Common myeloid progenitor, CD34-positive (primary cell): ENCODE results near the gene PSENEN.

ENCODE experiments used
- CTCF ChIA-PET: fragments of 350-600 bp; sonication (Branson Sonifier 250); formaldehyde crosslinking; loops from one replicate; lab custom pipeline; 2021; ENCODE audit warnings: antibody characterized with exemption; lab: Charles Lee
- POLR2A ChIA-PET: fragments of 350-600 bp; sonication (Branson Sonifier 250); formaldehyde crosslinking; loops from one replicate; lab custom pipeline; 2021; ENCODE audit warnings: antibody characterized with exemption; lab: Charles Lee
- DNase-seq, 3 donors: peaks; one replicate each; pipeline versions ENCODE4 v3.0.0 to v3.0.0-alpha.2; 2013
- H3K27ac ChIP-seq, 2 experiments: 1 replicate in 1 of 2; 2 replicates in 1 of 2; pipeline ENCODE4 v1.7.0; 2013; ENCODE audit warnings: inconsistent platforms in 2 of 2, low read length in 2 of 2, mild to moderate bottlenecking in 2 of 2, low read depth in 1 of 2, moderate library complexity in 1 of 2; ENCODE audit not compliant: severe bottlenecking in 2 of 2, insufficient read depth in 1 of 2, poor library complexity in 1 of 2
- H3K27me3 ChIP-seq, 5 experiments: replicated peaks in 2 of 5; 1 replicate in 3 of 5; 2 replicates in 2 of 5; pipeline versions ENCODE4 v1.6.1 to v1.7.0; 2013; ENCODE audit warnings: low read length in 4 of 5, mild to moderate bottlenecking in 2 of 5, moderate library complexity in 2 of 5, inconsistent platforms in 1 of 5; ENCODE audit not compliant: insufficient read depth in 5 of 5, control insufficient read depth in 4 of 5
- H3K36me3 ChIP-seq, 4 experiments: 1 replicate in 2 of 4; 2 replicates in 2 of 4; pipeline versions ENCODE4 v1.6.1 to v1.7.0; 2013; ENCODE audit warnings: low read length in 3 of 4, control low read depth in 1 of 4, mild to moderate bottlenecking in 1 of 4; ENCODE audit not compliant: control insufficient read depth in 4 of 4, insufficient read depth in 4 of 4
- H3K4me1 ChIP-seq, 4 experiments: 1 replicate in 3 of 4; 2 replicates in 1 of 4; pipeline versions ENCODE4 v1.6.1 to v1.7.1; 2013; ENCODE audit warnings: low read length in 3 of 4, mild to moderate bottlenecking in 3 of 4, control low read depth in 1 of 4, inconsistent platforms in 1 of 4, moderate library complexity in 1 of 4; ENCODE audit not compliant: control insufficient read depth in 4 of 4, insufficient read depth in 4 of 4; ENCODE audit errors: control extremely low read depth in 1 of 4
- H3K4me3 ChIP-seq, 7 experiments: 1 replicate in 4 of 7; 2 replicates in 3 of 7; pipeline versions ENCODE4 v1.5.1 to v1.7.0; 2013; ENCODE audit warnings: mild to moderate bottlenecking in 7 of 7, low read length in 6 of 7, moderate library complexity in 6 of 7, inconsistent platforms in 2 of 7, low read depth in 2 of 7, control low read depth in 1 of 7; ENCODE audit not compliant: insufficient read depth in 4 of 7, control insufficient read depth in 1 of 7; ENCODE audit errors: extremely low read depth in 1 of 7
- H3K9me3 ChIP-seq, 5 experiments: 1 replicate in 4 of 5; 2 replicates in 1 of 5; pipeline versions ENCODE4 v1.6.1 to v1.7.1; 2013; ENCODE audit warnings: low read length in 4 of 5, mild to moderate bottlenecking in 2 of 5, inconsistent platforms in 1 of 5, low read depth in 1 of 5, moderate library complexity in 1 of 5; ENCODE audit not compliant: control insufficient read depth in 4 of 5, insufficient read depth in 2 of 5; ENCODE audit errors: control extremely low read depth in 1 of 5
- WGBS: methylation state at CpG from one replicate; pipeline ENCODE4 v1.1.5; 2013; ENCODE audit not compliant: insufficient coverage; 5-methylcytosine and 5-hydroxymethylcytosine counted together

The PSENEN gene

GRCh38 chr19:35784503-35785338 is 39.3 kb downstream of the PSENEN start:
- 97% methylated on average over 37 of the region's 45 CpGs for WGBS
- CTCF ChIA-PET, result no interaction called here
- Histone ChIP-seq H3K4me1 (no peaks in the 10 kb centered on the region), H3K27ac (no peak overlapping the region), H3K36me3 (peaks cover 6 to 60% (median 21%) of the 10 kb centered on the region in 4 experiments), H3K27me3 (no peaks in the 10 kb centered on the region), H3K9me3 (no peaks in the 10 kb centered on the region), H3K4me3 (no peak overlapping the region)
- DNase-seq, result no peak
- POLR2A ChIA-PET, result no interaction called here

- Histone ChIP-seq H3K4me1 (no peaks in the 10 kb centered on the region), H3K36me3 (peaks cover 4 to 55% (median 17%) of the 10 kb centered on the region in 4 experiments), H3K27me3 (no peaks in the 10 kb centered on the region), H3K9me3 (no peaks in the 10 kb centered on the region), H3K4me3 (no peak overlapping the region), H3K27ac (no peak overlapping the region)
- ChIA-PET CTCF (no interaction called here), POLR2A (no interaction called here)
- 94% methylated on average over 6 of the region's 10 CpGs for WGBS
- no peak for DNase-seq
Observed at GRCh38 chr19:35785339-35785627, 39.8 kb downstream of the PSENEN start.

GRCh38 chr19:35786299-35787160 is 41.1 kb downstream of the PSENEN start:
- Histone ChIP-seq H3K9me3 (no peaks in the 10 kb centered on the region), H3K4me3 (no peak overlapping the region), H3K27ac (no peak overlapping the region), H3K27me3 (no peaks in the 10 kb centered on the region), H3K36me3 (peaks cover 0 to 44% (median 13%) of the 10 kb centered on the region in 4 experiments), H3K4me1 (no peaks in the 10 kb centered on the region)
- POLR2A ChIA-PET, result no interaction called here
- 96% methylated on average over 27 of the region's 31 CpGs for WGBS
- no peak for DNase-seq
- CTCF ChIA-PET, result no interaction called here

DNA sequence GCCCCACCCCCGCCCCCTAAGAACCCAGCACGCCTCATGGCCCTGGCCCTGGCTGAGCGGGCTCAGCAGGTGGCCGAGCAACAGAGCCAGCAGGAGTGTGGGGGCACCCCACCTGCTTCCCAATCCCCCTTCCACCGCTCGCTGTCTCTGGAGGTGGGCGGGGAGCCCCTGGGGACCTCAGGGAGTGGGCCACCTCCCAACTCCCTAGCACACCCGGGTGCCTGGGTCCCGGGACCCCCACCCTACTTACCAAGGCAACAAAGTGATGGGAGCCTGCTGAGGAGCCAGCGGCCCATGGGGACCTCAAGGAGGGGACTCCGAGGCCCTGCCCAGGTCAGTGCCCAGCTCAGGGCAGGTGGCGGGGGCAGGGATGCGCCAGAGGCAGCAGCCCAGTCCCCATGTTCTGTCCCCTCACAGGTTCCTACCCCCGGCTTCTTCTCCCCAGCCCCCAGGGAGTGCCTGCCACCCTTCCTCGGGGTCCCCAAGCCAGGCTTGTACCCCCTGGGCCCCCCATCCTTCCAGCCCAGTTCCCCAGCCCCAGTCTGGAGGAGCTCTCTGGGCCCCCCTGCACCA is 41.9 kb downstream of the PSENEN start:
- POLR2A ChIA-PET, result no interaction called here
- peaks cover 0 to 36% (median 9%) of the 10 kb centered on the region in 4 experiments for H3K36me3 ChIP-seq
- no peak overlapping the region for H3K27ac ChIP-seq
- no peaks in the 10 kb centered on the region for H3K4me1 ChIP-seq
- H3K27me3 ChIP-seq, result no peaks in the 10 kb centered on the region
- CTCF ChIA-PET, result no interaction called here
- no peaks in the 10 kb centered on the region for H3K9me3 ChIP-seq
- no peak for DNase-seq
- H3K4me3 ChIP-seq, result no peak overlapping the region
- 99% methylated on average over 9 of the region's 15 CpGs for WGBS

GRCh38 chr19:35788205-35788960 is 42.9 kb downstream of the PSENEN start:
- CTCF ChIA-PET, result interaction anchor here (1.3 kb wide), 1 partner anchor 10 kb away, joined by 3 read pairs; no protein-coding TSS in a partner anchor
- no peaks in the 10 kb centered on the region for H3K9me3 ChIP-seq
- no peaks in the 10 kb centered on the region for H3K4me1 ChIP-seq
- no peak for DNase-seq
- no peak overlapping the region for H3K27ac ChIP-seq
- 87% methylated on average over 5 of the region's 12 CpGs for WGBS
- H3K27me3 ChIP-seq, result no peaks in the 10 kb centered on the region
- POLR2A ChIA-PET, result no interaction called here
- no peak overlapping the region for H3K4me3 ChIP-seq
- peaks cover 0 to 26% (median 5%) of the 10 kb centered on the region in 4 experiments for H3K36me3 ChIP-seq

GRCh38 chr19:35789195-35789977 is 43.9 kb downstream of the PSENEN start:
- DNase-seq, result no peak
- WGBS, result 89% methylated on average over 8 of the region's 11 CpGs
- Histone ChIP-seq H3K9me3 (no peaks in the 10 kb centered on the region), H3K27ac (no peak overlapping the region), H3K36me3 (peaks cover 0 to 23% (median 5%) of the 10 kb centered on the region in 4 experiments), H3K4me1 (no peaks in the 10 kb centered on the region), H3K4me3 (no peak overlapping the region), H3K27me3 (no peaks in the 10 kb centered on the region)
- ChIA-PET CTCF (interaction anchor here (0.6 to 1.3 kb wide), 3 partner anchors 11 to 123 kb away, joined by 3 to 4 read pairs (median 3); no protein-coding TSS in a partner anchor), POLR2A (no interaction called here)
